ENCODE measurements around the gene TBX4. TPM values are rescaled to one million over a fixed set of nuclear protein-coding genes. Genes with fewer than 3 reads are reported as not detected.

The TBX4 gene
- total RNA-seq, 1 experiment from 2014 or later = not detected

DNA sequence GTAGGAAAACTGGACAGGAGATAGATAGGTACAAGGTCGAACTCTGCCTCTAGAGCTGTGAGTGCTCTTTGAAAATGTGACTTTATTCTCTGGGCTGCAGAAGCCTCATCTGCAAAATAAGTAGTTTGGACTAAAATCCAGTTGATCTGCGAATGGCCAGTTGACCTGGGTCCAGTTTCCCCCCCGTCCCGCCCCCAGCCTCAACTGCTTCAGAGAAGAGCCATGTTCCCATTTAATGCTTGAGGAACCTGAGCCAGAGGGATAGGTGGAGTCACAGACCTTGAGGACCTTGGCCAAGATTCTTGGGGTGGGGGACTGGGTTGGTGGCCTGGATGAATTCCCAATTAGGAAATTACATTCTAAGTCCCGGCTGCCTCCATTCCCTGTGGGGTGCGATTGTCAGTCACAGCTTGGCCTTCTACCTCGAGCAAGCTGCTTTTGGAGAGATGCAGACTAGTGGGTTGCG is 38.5 kb upstream of the TBX4 start:
- no peak for DNase-seq
- TF ChIP-seq, protein P1, sequence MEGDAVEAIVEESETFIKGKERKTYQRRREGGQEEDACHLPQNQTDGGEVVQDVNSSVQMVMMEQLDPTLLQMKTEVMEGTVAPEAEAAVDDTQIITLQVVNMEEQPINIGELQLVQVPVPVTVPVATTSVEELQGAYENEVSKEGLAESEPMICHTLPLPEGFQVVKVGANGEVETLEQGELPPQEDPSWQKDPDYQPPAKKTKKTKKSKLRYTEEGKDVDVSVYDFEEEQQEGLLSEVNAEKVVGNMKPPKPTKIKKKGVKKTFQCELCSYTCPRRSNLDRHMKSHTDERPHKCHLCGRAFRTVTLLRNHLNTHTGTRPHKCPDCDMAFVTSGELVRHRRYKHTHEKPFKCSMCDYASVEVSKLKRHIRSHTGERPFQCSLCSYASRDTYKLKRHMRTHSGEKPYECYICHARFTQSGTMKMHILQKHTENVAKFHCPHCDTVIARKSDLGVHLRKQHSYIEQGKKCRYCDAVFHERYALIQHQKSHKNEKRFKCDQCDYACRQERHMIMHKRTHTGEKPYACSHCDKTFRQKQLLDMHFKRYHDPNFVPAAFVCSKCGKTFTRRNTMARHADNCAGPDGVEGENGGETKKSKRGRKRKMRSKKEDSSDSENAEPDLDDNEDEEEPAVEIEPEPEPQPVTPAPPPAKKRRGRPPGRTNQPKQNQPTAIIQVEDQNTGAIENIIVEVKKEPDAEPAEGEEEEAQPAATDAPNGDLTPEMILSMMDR (IDR thresholded peaks at IDR 0.05; ENCODE audit: unreplicated experiment) = no peak
- intact Hi-C loops (cut with micrococcal nuclease; ENCODE audit: unreplicated experiment) = loop anchor here (2.0 kb wide), 2 partner anchors 161 to 169 kb away; no protein-coding TSS in a partner anchor
- no peak overlapping the region for H3K27ac Mint-ChIP-seq (ENCODE audit: unreplicated experiment)
- H3K27me3 Mint-ChIP-seq (ENCODE audit: unreplicated experiment) = peaks cover 3% of the 10 kb centered on the region
- no peaks in the 10 kb centered on the region for H3K9me3 Mint-ChIP-seq (ENCODE audit: low read depth, unreplicated experiment)
- H3K4me3 Mint-ChIP-seq (ENCODE audit: low read depth, unreplicated experiment) = no peak overlapping the region
- CTCF ChIA-PET = interaction anchor here (0.6 to 2.7 kb wide), 2 partner anchors 161 to 170 kb away, joined by 3 to 13 read pairs; no protein-coding TSS in a partner anchor
- no TSS peak for BruUV-seq (replicated peaks)
- no peaks in the 10 kb centered on the region for H3K4me1 Mint-ChIP-seq (ENCODE audit: low read depth, unreplicated experiment)
- H3K36me3 Mint-ChIP-seq (ENCODE audit: insufficient read depth, unreplicated experiment) = peaks cover 11% of the 10 kb centered on the region

DNA sequence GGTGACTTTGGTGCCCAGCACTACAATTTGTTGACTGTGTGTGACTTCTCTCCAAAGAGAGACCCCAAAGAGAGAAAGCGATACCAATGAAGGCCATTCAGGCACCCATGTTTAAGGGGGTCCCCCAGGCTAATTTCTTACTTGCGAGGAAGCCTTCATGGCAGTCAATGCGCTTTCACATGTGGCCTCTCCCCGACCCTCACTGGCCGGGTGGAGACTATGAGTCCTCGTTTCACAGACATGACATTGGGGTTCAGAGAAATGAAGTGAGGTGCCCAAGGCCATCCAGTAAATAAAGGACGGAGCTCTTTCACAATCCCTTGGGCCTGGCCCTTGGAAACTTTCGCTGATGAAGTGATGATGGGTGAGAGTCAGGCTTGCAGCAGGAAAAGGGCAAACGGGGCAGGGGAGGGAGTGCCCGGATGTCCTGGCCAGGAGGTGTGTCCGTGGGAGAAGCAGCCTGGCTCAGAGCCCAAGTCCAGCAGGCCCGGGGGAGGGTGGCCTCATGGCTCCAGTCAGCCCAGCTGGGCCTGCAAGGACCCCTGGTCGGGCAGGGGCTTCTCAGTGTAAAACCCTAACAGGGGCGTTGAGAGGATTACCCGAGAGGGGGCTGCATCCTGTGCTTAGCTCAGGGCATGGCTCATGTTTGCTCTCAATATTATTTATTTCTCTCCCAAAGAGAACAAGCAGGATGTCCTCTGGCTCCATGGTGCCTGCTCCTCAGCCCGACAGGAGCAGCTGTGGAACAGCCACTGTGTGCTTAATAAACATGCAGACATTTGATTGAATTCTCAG is 37.9 kb upstream of the TBX4 start:
- Mint-ChIP-seq H3K36me3 (ENCODE audit: insufficient read depth, unreplicated experiment) (peaks cover 11% of the 10 kb centered on the region), H3K9me3 (ENCODE audit: low read depth, unreplicated experiment) (no peaks in the 10 kb centered on the region), H3K27me3 (ENCODE audit: unreplicated experiment) (peaks cover 9% of the 10 kb centered on the region), H3K4me3 (ENCODE audit: low read depth, unreplicated experiment) (no peak overlapping the region), H3K4me1 (ENCODE audit: low read depth, unreplicated experiment) (no peaks in the 10 kb centered on the region), H3K27ac (ENCODE audit: unreplicated experiment) (no peak overlapping the region)
- DNase-seq = no peak
- CTCF ChIA-PET = no interaction called here
- TF ChIP-seq, protein P1 (IDR thresholded peaks at IDR 0.05; ENCODE audit: unreplicated experiment) = no peak
- no TSS peak for BruUV-seq (replicated peaks)
- intact Hi-C loops (cut with micrococcal nuclease; ENCODE audit: unreplicated experiment) = no loop called here

DNA sequence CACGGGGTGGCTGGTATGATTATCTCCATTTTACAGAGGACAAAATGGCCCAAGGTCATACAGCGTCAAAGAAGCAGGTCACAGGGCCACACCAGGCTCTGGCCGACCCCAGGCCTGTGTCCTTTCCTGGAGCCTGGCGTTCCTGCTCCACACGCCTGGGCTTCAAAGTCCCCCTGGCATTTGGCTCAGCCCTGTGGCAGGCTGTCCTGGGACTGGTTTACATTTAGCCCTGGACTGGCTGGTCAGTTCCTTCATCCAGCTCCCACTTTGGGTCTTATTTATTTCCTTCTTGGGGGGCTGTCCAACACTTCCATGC is 37.3 kb upstream of the TBX4 start:
- BruUV-seq (replicated peaks) = no TSS peak

DNA sequence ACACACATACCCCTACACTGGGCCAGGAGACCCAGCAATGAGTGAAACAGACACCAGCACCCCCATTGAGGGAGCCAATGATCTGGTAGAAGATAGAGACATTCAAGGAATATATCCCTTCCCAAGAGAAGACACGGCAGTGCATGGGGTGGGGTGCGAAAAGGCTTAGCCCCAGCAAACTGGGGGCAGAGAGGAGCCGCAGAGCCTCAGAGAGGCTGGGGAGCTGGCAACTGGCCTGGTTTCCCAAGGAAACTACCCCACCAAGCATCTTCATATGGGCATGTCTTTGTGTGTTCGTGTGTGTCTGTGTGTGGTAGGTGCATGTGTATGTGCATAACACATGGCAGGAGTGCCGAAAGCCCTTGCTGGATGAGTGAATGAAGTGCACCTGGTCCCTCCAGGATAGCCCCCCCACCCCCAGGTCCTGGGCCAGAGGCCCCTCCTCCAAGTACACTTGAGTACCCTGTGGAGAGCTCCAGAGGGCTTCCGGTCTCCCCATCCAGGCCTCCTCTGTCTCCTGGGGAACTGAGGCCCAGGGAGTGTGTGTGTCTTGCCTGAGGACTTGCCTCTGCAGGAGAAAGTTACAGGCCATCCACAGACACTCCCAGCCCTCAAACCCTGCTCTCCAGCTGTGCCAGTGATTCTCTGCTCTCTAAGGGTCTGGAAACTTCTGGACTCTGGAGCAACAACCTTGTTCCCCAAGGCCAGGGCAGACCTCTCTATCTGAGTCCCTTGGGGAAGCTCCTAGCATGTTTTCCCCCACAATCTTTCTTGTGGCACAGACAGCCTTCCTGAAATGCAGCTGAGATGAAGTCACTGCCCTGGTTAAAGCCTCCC is 36.6 kb upstream of the TBX4 start:
- Mint-ChIP-seq H3K4me3 (ENCODE audit: low read depth, unreplicated experiment) (no peak overlapping the region), H3K27ac (ENCODE audit: unreplicated experiment) (no peak overlapping the region), H3K9me3 (ENCODE audit: low read depth, unreplicated experiment) (no peaks in the 10 kb centered on the region), H3K4me1 (ENCODE audit: low read depth, unreplicated experiment) (no peaks in the 10 kb centered on the region), H3K36me3 (ENCODE audit: insufficient read depth, unreplicated experiment) (peaks cover 11% of the 10 kb centered on the region), H3K27me3 (ENCODE audit: unreplicated experiment) (peaks cover 22% of the 10 kb centered on the region)
- CTCF ChIA-PET = interaction anchor here (1.2 kb wide), 1 partner anchor 159 kb away, joined by 5 read pairs; no protein-coding TSS in a partner anchor
- TF ChIP-seq, protein P1 (IDR thresholded peaks at IDR 0.05; ENCODE audit: unreplicated experiment) = no peak
- intact Hi-C loops (cut with micrococcal nuclease; ENCODE audit: unreplicated experiment) = no loop called here
- DNase-seq = no peak
- no TSS peak for BruUV-seq (replicated peaks)

More for the DNA sequence above, 37.3 kb upstream of the TBX4 start:
- H3K4me1 Mint-ChIP-seq (ENCODE audit: low read depth, unreplicated experiment) = no peaks in the 10 kb centered on the region
- H3K36me3 Mint-ChIP-seq (ENCODE audit: insufficient read depth, unreplicated experiment) = peaks cover 11% of the 10 kb centered on the region
- no peaks in the 10 kb centered on the region for H3K9me3 Mint-ChIP-seq (ENCODE audit: low read depth, unreplicated experiment)
- no peak overlapping the region for H3K4me3 Mint-ChIP-seq (ENCODE audit: low read depth, unreplicated experiment)
- peaks cover 15% of the 10 kb centered on the region for H3K27me3 Mint-ChIP-seq (ENCODE audit: unreplicated experiment)
- no peak for DNase-seq
- CTCF ChIA-PET = no interaction called here
- TF ChIP-seq, protein P1 (IDR thresholded peaks at IDR 0.05; ENCODE audit: unreplicated experiment) = no peak
- no peak overlapping the region for H3K27ac Mint-ChIP-seq (ENCODE audit: unreplicated experiment)
- intact Hi-C loops (cut with micrococcal nuclease; ENCODE audit: unreplicated experiment) = no loop called here
